ENCODE data around the gene CDH23. TPM values are rescaled to one million over a fixed set of nuclear protein-coding genes. Genes with fewer than 3 reads are reported as not detected.

The CDH23 gene
- total RNA-seq, 4 donors from 2014 or later, result 0.57 to 5.9 (median 1.0) TPM

- Histone ChIP-seq H3K36me3 (no peaks in the 10 kb centered on the region), H3K9me3 (no peaks in the 10 kb centered on the region), H3K4me1 (peaks cover 0 to 5% (median 0%) of the 10 kb centered on the region in 3 donors), H3K27ac (no peak overlapping the region), H3K27me3 (peaks cover 0 to 9% (median 0%) of the 10 kb centered on the region in 4 donors), H3K4me3 (no peak overlapping the region)
- no peak for TF ChIP-seq POLR2A (IDR thresholded peaks at IDR 0.05)
- no peak for TF ChIP-seq CTCF (IDR thresholded peaks at IDR 0.05)
- intact Hi-C loops (cut with DNase I), result no loop called here
- DNase-seq, result no peak
- WGBS, 2 donors, result 71 to 80% methylated on average over 1 of the region's 6 CpGs
These were observed 249.3 kb downstream of the CDH23 start for GRCh38 chr10:71646037-71646436.

- no peak overlapping the region for H3K27ac ChIP-seq
- H3K36me3 ChIP-seq, result no peaks in the 10 kb centered on the region
- intact Hi-C loops (cut with DNase I), result no loop called here
- no peak for TF ChIP-seq CTCF (IDR thresholded peaks at IDR 0.05)
- TF ChIP-seq POLR2A (IDR thresholded peaks at IDR 0.05), result no peak
- H3K4me3 ChIP-seq, result no peak overlapping the region
- DNase-seq, result no peak
- peaks cover 0 to 5% (median 0%) of the 10 kb centered on the region in 3 donors for H3K4me1 ChIP-seq
- peaks cover 0 to 9% (median 0%) of the 10 kb centered on the region in 4 donors for H3K27me3 ChIP-seq
- no peaks in the 10 kb centered on the region for H3K9me3 ChIP-seq
- 80 to 81% methylated on average over 7 to 10 of the region's 13 CpGs for WGBS, 2 donors
These were observed 250.0 kb downstream of the CDH23 start for GRCh38 chr10:71646592-71647292.

- peak in 3 of 6 experiments; percentile 7 to 29 (median 29) for TF ChIP-seq CTCF (IDR thresholded peaks at IDR 0.05)
- TF ChIP-seq POLR2A (IDR thresholded peaks at IDR 0.05), result no peak
- Histone ChIP-seq H3K27ac (no peak overlapping the region), H3K36me3 (no peaks in the 10 kb centered on the region), H3K27me3 (peaks cover 0 to 9% (median 0%) of the 10 kb centered on the region in 4 donors), H3K4me3 (no peak overlapping the region), H3K4me1 (peaks cover 0 to 5% (median 0%) of the 10 kb centered on the region in 3 donors), H3K9me3 (no peaks in the 10 kb centered on the region)
- DNase-seq, result no peak
- 68 to 70% methylated on average over 14 of the region's 14 CpGs for WGBS, 2 donors
- intact Hi-C loops (cut with DNase I), result no loop called here
These were observed 251.0 kb downstream of the CDH23 start for GRCh38 chr10:71647526-71648253.

DNA sequence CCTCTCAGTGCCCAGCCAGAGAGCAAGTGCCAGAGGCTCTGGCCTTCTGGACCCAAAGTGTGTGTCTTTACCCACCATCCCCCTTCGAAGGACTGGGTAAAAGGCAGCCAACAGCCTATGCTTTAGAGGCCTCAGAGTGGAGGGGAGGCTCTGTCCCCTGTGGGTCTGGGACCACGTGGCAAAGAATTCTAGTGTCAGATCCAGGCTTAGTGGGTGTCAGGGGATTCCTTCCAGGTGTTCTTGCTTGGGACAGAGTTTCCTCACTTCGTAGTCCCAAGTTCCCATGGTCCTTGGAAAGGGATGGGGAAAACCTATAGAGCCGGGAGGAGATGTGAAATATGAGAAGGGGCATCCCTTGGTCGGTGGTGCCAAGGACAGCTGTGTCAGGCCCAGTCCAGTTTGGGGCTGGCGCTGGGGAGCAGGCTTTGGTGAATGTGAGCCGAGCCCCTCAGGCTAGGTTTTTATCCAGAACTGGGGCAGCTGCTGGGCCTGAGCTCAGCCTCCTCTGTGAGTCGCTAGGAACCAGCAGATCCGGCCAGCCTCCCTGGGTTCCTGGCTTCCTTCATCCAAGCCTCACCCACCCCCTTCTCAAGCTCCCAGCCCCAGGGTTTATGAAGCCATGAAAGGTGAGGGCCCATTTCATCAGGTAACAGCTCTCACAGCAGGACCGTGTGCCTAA is 251.7 kb downstream of the CDH23 start:
- H3K4me3 ChIP-seq, result no peak overlapping the region
- no peaks in the 10 kb centered on the region for H3K36me3 ChIP-seq
- H3K9me3 ChIP-seq, result no peaks in the 10 kb centered on the region
- intact Hi-C loops (cut with DNase I), result no loop called here
- no peak for TF ChIP-seq CTCF (IDR thresholded peaks at IDR 0.05)
- TF ChIP-seq POLR2A (IDR thresholded peaks at IDR 0.05), result no peak
- DNase-seq, result no peak
- H3K4me1 ChIP-seq, result peaks cover 0 to 5% (median 0%) of the 10 kb centered on the region in 3 donors
- peaks cover 0 to 9% (median 0%) of the 10 kb centered on the region in 4 donors for H3K27me3 ChIP-seq
- H3K27ac ChIP-seq, result no peak overlapping the region
- 67 to 93% methylated on average over 4 to 6 of the region's 10 CpGs for WGBS, 2 donors
